ENCODE measurements around the gene VAMP8.
"Not testable (repeated sequence)": the region's sequence is repeated elsewhere in the genome, so short reads cannot be mapped to it uniquely, and the experiment has no call there.

DNA sequence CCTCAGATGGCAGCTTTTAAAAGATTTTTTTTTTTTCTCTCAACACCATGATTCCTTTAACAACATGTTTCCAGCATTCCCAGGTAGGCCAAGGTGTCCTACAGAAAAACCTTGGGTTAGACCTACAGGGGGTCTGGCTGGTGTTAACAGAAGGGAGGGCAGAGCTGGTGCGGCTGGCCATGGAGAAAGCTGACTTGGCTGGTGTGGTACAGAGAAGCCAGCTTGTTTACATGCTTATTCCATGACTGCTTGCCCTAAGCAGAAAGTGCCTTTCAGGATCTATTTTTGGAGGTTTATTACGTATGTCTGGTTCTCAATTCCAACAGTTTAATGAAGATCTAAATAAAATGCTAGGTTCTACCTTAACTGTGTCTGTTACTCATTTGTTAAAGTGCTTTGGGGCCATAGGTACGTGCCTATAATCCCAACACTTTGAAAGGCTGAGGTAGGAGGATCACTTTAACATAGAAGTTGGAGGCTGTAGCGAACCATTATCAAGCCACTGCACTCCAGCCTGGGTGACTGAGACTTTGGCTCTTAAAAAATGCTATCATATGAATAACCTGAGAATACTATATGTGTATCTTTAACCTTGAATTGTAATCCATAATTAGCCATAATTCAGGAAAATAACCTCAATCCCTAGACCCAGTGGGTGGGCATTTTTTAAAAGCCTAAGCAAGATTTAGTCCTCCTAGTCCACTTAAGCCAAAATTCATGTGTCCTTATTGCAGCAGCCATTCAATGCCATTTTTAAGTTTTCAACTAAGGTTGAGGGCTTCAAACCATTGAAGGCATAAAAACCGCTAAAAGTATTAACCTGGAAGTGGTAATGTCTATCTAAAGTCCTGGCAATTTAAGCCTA, 32.2 kb upstream of the VAMP8 start:
- not testable (repeated sequence) for TF ChIP-seq YY1 (IDR thresholded peaks at IDR 0.05; ENCODE audit: insufficient read depth, insufficient read length); ZNF274 (IDR thresholded peaks at IDR 0.05; ENCODE audit: low read depth, low read length)
